ENCODE data around the gene ABCA2.

ABCA2 gene

GRCh38 chr9:137017071-137017470, 11.0 kb downstream of the ABCA2 start:
- H3K4me3 ChIP-seq (ENCODE audit: low read depth, low read length): no peak overlapping the region
- no peak for DNase-seq (ENCODE audit: low read depth)
- no peak for TF ChIP-seq CTCF (IDR thresholded peaks at IDR 0.05; ENCODE audit: low read depth, low read length, missing control alignments)

- no peak for DNase-seq (ENCODE audit: low read depth)
- no peak for TF ChIP-seq CTCF (IDR thresholded peaks at IDR 0.05; ENCODE audit: low read depth, low read length, missing control alignments)
- H3K4me3 ChIP-seq (ENCODE audit: low read depth, low read length): no peak overlapping the region
These were observed 11.6 kb downstream of the ABCA2 start for GRCh38 chr9:137016436-137016835.

GRCh38 chr9:137015976-137016375, 12.1 kb downstream of the ABCA2 start:
- no peak overlapping the region for H3K4me3 ChIP-seq (ENCODE audit: low read depth, low read length)
- DNase-seq (ENCODE audit: low read depth): no peak
- no peak for TF ChIP-seq CTCF (IDR thresholded peaks at IDR 0.05; ENCODE audit: low read depth, low read length, missing control alignments)

GRCh38 chr9:137015540-137015930, 12.5 kb downstream of the ABCA2 start:
- TF ChIP-seq CTCF (IDR thresholded peaks at IDR 0.05; ENCODE audit: low read depth, low read length, missing control alignments): no peak
- H3K4me3 ChIP-seq (ENCODE audit: low read depth, low read length): no peak overlapping the region
- DNase-seq (ENCODE audit: low read depth): no peak

- no peak for DNase-seq (ENCODE audit: low read depth)
- no peak for TF ChIP-seq CTCF (IDR thresholded peaks at IDR 0.05; ENCODE audit: low read depth, low read length, missing control alignments)
- H3K4me3 ChIP-seq (ENCODE audit: low read depth, low read length): no peak overlapping the region
These were observed 13.1 kb downstream of the ABCA2 start for GRCh38 chr9:137014776-137015539.

- DNase-seq (ENCODE audit: low read depth): no peak
- H3K4me3 ChIP-seq (ENCODE audit: low read depth, low read length): no peak overlapping the region
- TF ChIP-seq CTCF (IDR thresholded peaks at IDR 0.05; ENCODE audit: low read depth, low read length, missing control alignments): no peak
These were observed 13.9 kb downstream of the ABCA2 start for GRCh38 chr9:137014166-137014565.

- H3K4me3 ChIP-seq (ENCODE audit: low read depth, low read length): no peak overlapping the region
- TF ChIP-seq CTCF (IDR thresholded peaks at IDR 0.05; ENCODE audit: low read depth, low read length, missing control alignments): no peak
- DNase-seq (ENCODE audit: low read depth): no peak
These were observed 14.5 kb downstream of the ABCA2 start for GRCh38 chr9:137013571-137013940.
